ENCODE measurements around the gene ELF3.

GRCh38 chr1:202054094-202054493 lies 43.7 kb downstream of the ELF3 start:
- TF ChIP-seq MAX (IDR thresholded peaks at IDR 0.05; ENCODE audit: low read depth, low read length) (no peak), BCLAF1 (IDR thresholded peaks at IDR 0.05) (no peak), ZSCAN29 (IDR thresholded peaks at IDR 0.05) (no peak), EP300 (IDR thresholded peaks at IDR 0.05; ENCODE audit: borderline replicate concordance in 1 of 2, control insufficient read depth in 1 of 2, low read depth in 2 of 2, low read length in 2 of 2) (no peak), TCF7 (IDR thresholded peaks at IDR 0.05; ENCODE audit: borderline replicate concordance) (no peak), PAX5 (IDR thresholded peaks at IDR 0.05; ENCODE audit: borderline replicate concordance, low read depth, low read length) (no peak), CTCF (IDR thresholded peaks at IDR 0.05 in 2 of 3, conservative IDR thresholded peaks at IDR 0.05 in 1 of 3; ENCODE audit: control insufficient read depth in 2 of 3, extremely low read depth in 1 of 3, insufficient read depth in 1 of 3, low read depth in 3 of 3, low read length in 3 of 3) (no peak)
